Brain pericyte (primary cell): ENCODE measurements around the gene KCNA1.
A peak's percentile ranks its signal among the peaks of the same experiment; 100 is the strongest.

Experiments
- DNase-seq: peaks from one replicate; pipeline ENCODE4 v3.0.0-alpha.2; 2012; ENCODE audit warnings: low read depth, low spot score

KCNA1 gene

DNA sequence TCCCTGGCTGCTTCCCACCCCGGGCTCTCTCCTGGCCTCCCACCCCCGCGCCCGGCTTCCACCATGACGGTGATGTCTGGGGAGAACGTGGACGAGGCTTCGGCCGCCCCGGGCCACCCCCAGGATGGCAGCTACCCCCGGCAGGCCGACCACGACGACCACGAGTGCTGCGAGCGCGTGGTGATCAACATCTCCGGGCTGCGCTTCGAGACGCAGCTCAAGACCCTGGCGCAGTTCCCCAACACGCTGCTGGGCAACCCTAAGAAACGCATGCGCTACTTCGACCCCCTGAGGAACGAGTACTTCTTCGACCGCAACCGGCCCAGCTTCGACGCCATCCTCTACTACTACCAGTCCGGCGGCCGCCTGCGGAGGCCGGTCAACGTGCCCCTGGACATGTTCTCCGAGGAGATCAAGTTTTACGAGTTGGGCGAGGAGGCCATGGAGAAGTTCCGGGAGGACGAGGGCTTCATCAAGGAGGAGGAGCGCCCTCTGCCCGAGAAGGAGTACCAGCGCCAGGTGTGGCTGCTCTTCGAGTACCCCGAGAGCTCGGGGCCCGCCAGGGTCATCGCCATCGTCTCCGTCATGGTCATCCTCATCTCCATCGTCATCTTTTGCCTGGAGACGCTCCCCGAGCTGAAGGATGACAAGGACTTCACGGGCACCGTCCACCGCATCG, 1.8 kb downstream of the KCNA1 start:
- no peak for DNase-seq

DNA sequence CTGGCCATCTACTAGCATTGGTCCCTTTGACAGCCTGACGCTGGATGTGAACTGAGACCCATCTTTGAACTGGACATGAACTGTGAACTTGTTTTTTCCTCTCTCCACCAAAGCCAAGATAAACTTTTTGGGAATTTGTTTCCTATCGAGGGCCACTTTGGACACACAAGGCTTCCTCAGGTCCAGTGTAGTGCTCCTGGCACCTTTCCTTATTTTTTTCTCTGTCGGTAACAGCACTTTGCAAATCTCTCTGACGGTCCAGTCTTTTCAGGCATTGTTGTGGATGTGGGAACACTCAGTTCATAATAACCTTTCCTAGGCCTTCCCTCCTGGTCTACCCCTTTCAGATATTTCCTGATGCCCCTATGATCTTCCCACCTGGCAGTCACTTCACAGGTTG, 5.0 kb downstream of the KCNA1 start:
- no peak for DNase-seq

DNA sequence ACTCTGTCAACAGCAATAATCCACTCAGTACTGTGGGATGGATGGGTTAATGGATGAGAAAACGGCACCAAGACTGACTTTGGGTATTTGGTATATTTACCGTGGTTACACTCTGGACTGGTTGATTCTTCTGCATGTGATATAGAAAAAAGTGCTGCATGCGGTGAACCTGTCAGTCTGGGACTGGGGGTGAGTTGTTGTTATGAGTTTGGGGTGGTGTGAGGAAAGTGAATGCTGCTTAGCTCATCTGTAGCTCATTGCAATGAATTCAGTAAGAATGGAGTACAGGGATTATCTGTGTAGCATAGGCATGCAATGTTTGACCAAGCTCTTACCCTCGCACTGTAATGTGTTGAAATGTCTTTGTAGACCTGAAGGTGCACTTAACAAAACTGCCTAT, 6.0 kb downstream of the KCNA1 start:
- DNase-seq = no peak

- no peak for DNase-seq
These were observed 9.4 kb downstream of the KCNA1 start for GRCh38 chr12:4918950-4919660.

DNA sequence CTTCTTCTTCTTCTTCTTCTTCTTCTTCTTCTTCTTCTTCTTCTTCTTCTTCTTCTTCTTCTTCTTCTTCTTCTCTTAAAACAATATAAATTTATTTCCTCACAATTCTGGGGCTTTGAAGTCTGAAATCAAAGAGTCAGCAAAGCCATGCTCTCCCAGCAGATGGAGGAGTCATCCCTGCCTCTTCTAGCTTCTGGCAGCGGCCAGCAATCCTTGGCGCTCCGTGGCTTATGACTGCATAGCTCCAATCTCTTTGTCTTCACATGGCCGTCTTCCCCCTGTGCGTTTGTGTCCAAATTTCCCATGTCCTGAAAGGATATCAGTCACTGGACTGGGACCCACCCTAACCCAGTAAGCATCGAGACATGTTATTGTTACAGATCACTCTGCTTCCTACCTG, 22.9 kb downstream of the KCNA1 start:
- no peak for DNase-seq

- DNase-seq = no peak
These were observed 23.7 kb downstream of the KCNA1 start for GRCh38 chr12:4933411-4933810.

DNA sequence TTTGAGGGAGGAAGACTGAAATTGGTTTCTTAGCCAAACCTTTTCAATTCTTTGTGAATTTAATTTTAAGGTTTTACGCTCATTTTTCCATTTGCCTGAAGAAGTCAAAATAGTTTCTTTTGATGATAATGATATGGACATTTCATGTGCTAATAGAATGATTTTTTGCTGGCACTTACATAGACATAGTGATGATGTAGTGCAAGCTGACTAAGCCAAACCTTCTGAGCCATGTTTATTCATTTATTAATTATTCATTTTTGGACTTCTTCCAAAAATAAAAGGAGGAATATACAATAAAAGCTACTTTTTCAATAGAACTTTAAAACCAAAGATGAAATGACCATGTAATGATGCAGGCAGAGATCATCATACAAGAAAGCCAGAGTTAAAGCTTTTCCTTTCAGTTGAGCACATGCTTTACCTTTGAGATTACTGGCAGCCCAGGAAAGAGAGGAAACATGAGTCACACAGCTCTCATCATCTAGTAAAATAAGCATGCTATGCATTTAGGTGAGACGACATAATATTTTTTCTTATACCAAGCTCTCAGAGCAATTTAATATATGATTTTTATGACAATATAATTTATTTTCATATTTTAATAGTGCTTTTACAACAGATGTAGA, 24.8 kb downstream of the KCNA1 start:
- DNase-seq = no peak

DNA sequence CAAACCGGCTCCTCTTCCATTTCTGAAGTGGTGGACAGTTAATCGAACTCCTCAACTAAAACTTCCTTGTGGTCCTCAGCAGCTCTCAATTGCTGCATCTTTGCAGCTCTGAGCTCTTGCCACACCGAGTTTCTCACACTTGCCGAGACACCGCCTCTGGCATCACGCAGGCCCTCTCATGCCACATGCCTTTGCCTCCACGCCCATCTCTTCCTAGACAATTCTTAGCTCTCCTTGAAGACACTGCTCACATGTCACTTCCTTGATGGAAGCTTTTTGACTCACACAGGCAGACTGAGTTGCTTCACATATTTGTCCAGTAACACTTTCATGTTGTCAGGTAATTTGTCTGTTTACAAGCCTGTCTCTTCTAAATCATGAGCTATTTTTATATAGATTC, 29.2 kb downstream of the KCNA1 start:
- no peak for DNase-seq

DNA sequence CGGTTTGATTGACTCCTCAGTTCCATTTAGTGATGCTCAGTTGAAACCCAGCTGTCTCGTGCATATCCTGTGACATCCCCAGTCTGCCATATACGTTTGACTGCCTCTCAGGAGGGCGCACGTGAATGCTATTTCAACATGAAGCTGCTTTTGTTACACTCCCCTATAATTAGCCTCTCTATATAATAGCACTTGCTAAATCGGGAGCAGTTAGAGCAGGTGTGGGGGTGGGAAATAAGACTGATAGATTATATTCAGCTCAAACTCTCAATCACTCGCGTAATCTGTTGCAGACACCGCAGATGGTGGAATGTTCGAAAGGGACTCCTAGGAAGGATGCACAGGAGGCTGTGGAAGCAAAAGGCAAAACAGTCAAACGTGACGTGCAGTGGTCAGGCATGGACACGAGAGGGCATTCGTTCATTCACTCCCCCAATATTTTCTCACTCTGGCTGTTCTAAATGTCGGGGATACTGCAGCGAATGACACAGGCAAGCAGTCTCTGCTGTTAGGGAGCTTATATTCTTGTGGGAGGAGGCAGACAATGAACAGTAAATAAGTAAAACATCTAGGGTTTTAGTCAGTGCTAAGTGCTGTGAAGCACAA, 29.8 kb downstream of the KCNA1 start:
- DNase-seq = no peak

DNA sequence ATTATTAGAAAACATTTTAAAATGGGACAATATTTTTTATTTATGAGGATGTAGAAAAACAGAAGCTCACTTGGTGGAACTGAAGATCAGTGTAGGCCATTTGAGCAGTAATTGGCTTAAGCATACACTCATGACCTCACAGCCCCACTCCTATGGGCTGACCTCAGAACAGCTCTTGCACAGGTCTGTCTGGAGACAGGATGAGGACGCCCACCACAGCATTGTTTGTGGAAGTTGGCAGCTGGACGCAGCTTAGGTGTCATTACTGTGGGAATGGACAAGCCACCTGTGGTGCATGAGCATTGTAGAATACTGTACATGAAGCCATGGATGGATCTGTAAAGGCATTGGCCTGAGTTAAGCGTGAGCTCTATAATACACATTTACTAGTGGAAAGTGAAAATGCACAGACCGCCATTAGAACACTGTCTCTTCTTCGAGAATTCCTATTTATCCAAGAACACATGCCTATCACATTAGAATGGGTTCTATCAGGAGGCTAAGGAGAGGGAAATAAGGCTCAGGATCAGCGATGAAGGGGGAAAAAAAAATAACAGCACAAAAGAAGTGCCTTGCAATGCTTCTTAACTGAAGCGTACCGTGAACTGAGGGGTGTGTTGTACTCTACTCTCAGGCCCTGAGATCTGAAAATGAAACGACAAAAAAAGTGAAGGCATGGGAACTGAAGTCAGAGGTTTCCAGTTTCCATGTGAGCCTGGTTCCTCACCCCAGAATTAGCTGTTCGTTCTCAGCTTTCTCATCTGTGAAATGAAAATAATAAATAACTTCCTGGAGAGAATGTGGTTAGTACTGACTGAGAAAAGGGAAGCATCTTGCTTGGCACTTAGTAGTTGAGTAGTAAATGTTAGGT, 33.6 kb downstream of the KCNA1 start:
- no peak for DNase-seq

DNA sequence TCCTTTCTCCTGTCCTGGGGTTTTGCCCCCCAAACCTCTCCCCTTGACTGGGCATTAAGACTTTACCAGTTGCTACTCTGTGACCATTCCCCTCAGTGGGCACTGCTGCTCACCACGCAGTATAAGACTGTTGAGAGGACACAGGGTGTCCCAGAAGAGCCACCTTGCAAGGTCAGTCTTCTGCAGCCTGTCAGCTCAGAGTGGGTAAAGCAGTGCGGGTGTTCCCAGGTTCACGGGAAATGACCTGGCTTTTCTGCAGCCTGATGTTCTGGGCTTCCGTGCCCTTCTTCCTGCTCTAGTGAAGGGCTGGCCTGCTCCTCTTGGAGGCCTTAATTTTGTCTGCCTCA, 34.2 kb downstream of the KCNA1 start:
- DNase-seq = no peak

GRCh38 chr12:4947253-4947652, 37.5 kb downstream of the KCNA1 start:
- no peak for DNase-seq

DNA sequence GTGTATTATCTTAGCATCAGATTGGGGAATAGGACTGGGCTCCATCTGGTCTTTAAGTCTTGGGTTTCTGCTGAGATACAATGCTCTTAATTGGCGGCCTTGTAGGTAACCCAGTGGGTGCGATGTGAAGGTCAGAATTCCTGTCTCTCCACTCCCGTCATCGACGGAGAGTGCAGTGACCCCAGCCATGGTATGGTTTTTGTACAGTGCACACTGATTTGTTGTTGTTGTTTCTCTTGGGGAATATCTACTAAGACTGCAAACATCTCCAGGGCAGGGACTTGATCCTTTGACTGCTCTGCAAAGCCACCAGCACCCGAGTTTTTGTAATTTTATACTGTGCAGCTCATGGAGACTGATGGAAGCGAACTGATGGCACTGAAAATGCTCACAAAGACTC, 41.4 kb downstream of the KCNA1 start:
- no peak for DNase-seq

- no peak for DNase-seq
These were observed 41.9 kb downstream of the KCNA1 start for GRCh38 chr12:4951601-4952000.

DNA sequence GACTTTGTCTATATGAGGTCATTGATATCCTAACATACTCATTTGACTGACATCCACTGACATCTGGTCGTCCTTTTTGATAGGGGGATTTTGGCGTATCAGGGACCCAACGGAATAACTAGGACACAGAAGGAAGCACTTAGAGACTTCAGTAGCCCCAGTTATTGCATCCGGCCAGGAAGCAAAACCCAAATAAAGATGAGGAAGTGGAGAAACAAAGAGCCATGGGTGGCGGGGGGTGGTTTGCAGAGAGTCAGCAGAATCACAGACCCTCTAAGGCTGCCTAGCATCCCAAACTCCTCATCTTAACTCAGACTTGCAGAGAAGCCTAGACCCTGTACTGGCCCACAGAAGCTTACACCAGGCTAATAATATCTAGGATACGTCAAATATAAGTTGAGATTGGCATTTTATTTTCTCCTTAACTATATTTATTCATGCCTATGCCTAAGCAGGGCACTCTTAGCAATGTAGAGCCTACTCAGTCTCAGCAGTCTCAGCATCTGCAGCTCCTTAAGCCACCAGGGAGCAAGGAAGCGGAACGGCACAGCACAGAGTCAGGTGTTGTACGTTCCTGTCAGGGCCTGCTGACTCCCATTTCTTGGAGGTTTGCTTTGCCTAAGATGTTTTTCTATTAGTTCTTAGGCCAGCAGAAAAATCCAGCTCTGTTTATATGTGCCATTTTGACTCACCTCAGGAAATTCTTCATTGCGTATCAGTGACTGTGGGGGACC, 45.1 kb downstream of the KCNA1 start:
- DNase-seq = no peak

GRCh38 chr12:4956054-4956453, 46.3 kb downstream of the KCNA1 start:
- no peak for DNase-seq

GRCh38 chr12:4956968-4957367, 47.3 kb downstream of the KCNA1 start:
- DNase-seq = no peak

DNA sequence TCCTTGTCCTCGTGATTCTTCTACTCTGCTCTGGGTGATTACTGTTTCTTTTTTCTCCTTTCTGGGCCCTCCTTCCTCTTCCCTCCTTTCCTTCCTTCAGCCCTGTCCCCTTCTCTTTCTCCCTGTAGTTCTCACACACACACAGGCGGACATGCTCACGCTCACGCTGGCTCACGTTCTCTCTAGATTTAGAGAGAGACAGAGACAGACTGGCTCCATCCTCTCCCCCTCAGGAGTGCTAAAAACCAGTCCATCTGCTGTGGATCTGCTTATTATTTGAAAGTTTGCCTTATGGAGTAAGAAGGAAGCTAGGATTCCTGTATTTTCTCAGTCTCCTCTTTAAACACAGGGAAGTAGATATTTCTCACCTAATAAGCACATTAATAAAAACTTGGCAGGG, 48.1 kb downstream of the KCNA1 start:
- DNase-seq = no peak

DNA sequence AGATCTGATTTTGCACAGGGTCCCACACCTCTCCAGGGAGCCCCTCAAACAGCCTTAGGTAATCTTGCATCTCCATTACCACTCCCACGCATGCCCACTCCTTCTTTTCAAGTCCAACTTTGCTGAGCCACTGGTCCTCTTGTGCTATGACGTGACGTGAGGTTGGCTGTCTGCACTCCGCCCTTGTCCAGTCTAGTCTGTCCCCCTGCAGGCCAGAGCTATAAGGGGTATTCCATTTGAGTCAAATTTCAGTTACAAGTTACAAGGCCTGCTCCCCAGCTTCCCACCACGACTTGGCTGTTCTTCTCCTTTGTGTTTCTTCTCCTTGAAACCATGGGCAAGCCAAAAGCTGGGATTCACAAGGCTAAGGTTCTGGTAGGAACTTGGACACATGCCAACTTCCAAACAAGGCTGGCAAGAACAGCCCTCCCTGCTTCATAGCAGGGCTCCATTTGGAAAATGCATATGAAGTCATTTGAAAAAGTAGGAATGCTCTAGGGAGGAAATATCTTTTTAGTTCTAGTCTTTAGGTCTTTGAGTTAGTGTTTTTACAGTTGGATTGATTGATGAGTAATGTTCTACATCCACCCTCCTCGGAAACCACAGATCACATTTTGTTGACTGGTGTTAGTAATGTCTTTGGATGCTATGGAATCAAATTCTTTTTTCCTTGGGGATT, 49.1 kb downstream of the KCNA1 start:
- DNase-seq = peak; percentile 52

DNA sequence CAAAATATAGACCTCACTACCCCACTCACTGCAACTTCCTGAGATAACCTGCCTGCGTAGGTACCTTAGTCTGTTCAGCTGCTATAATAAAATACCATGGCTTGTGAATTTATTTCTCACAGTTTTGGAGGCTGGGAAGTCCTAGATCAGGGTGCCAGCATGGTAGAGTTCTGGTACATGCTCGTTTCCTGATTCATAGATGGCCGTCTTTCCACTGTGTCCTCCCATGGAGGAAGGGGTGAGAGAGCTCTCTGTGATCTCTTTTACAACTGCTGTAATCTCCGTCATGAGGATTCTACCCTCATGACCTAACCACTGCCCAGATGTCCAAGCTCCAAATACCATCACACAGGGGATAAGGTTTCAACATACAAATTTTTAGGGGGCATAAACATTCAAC, 49.7 kb downstream of the KCNA1 start:
- DNase-seq = no peak

GRCh38 chr12:4960030-4960429, 50.3 kb downstream of the KCNA1 start:
- DNase-seq = no peak
